ENCODE data around the gene NUPR1.

DNA sequence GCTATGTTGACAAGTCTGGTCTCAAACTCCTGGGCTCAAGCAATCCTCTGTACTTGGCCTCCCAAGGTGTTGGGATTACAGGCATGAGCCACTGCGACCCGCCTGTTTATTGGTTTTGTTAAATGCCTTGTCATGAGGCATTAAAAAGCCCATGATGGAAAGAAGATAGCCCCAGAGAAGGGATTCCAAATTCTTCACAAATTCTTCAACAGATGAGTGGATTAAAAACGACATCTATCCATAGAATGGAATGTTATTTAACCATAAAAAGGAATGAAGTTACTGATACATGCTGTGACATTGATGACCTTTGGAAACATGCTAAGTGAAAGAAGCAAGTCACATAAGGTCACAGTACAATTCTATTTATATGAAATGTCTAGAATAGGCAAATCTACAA lies 19.7 kb upstream of the NUPR1 start:
- TF ChIP-seq REST (IDR thresholded peaks at IDR 0.05; ENCODE audit: insufficient replicate concordance, low read depth) (no peak), GABPA (IDR thresholded peaks at IDR 0.05; ENCODE audit: low read depth) (no peak)

All from HL-60 (cell line).